ENCODE data around the gene CARMIL1. TPM values are rescaled to one million over a fixed set of nuclear protein-coding genes. Genes with fewer than 3 reads are reported as not detected.

Gene CARMIL1
- total and polyA plus RNA-seq, 2 of the 8 experiments (the other 6 are each of a cell fraction or from before 2014, with no cell fraction given) = 20.3 to 40.4 TPM

DNA sequence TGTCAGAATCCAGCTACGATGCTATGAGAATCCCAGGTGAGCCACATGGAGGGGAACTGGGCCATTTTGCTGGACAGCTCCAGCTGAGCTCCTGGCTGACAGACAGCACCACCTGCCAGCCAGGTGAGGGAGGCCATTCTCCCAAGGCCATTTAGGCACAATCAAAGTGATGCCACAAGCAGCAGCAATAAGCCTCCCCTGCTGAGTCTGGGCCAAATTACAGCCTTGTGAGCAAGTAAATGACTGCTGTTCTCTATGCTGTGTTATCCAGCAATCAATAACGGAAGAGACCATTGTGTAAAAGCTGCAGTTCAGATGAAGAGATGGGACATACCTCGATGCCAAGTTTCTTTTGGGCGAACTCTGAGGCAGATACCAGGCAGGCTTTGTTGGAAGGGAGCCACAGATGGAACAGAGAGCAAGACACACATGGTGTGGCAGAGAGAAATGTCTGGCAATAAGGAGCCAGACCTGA is 358.8 kb downstream of the CARMIL1 start:
- Histone ChIP-seq H3K4me1 (replicated peaks in 1 of 4; ENCODE audit: control insufficient read depth in 3 of 4, insufficient read depth in 4 of 4, low read length in 3 of 4) (no peaks in the 10 kb centered on the region; a peak in 1 of 7 replicates), H2BK5ac (ENCODE audit: low read depth, low read length) (no peak overlapping the region), H2BK120ac (replicated peaks; ENCODE audit: low read depth, low read length) (no peak overlapping the region), H2BK15ac (ENCODE audit: low read length) (no peak overlapping the region), H3K56ac (replicated peaks; ENCODE audit: insufficient read length, low read depth, low read length) (no peak overlapping the region), H4K5ac (ENCODE audit: insufficient read length, low read depth, low read length) (no peak overlapping the region), H2BK12ac (ENCODE audit: low read depth, low read length) (no peak overlapping the region), H4K91ac (replicated peaks; ENCODE audit: insufficient read length, low read length) (no peak overlapping the region), H3K27me3 (replicated peaks in 1 of 4; ENCODE audit: control insufficient read depth in 3 of 4, extremely low read depth in 1 of 4, insufficient read depth in 3 of 4, low read length in 3 of 4) (peaks cover 0 to 2% (median 0%) of the 10 kb centered on the region in 4 experiments; a peak in 1 of 7 replicates), H3K23me2 (ENCODE audit: low read depth, low read length) (no peaks in the 10 kb centered on the region), H3K9ac (replicated peaks in 1 of 4; ENCODE audit: extremely low read depth in 1 of 4, low read depth in 3 of 4, low read length in 3 of 4) (no peak overlapping the region), H3K4ac (replicated peaks; ENCODE audit: insufficient read length, low read depth, low read length) (no peak overlapping the region), H2BK20ac (ENCODE audit: low read length) (no peak overlapping the region), H3K14ac (ENCODE audit: insufficient read length) (no peak overlapping the region), H3K79me1 (ENCODE audit: low read depth, low read length) (no peaks in the 10 kb centered on the region), H3K4me3 (ENCODE audit: extremely low read depth in 1 of 4, insufficient read depth in 2 of 4, low read depth in 3 of 4, low read length in 4 of 4) (no peak overlapping the region), H3K79me2 (ENCODE audit: control insufficient read depth in 1 of 2, insufficient read depth in 2 of 2, low read length in 2 of 2) (no peaks in the 10 kb centered on the region), H3K27ac (ENCODE audit: low read depth, low read length) (no peak overlapping the region), H3K36me3 (ENCODE audit: control insufficient read depth in 2 of 4, insufficient read depth in 4 of 4, low read length in 3 of 4) (no peaks in the 10 kb centered on the region), H4K8ac (ENCODE audit: extremely low read depth, insufficient read depth, low read length) (no peak overlapping the region), H2AK5ac (ENCODE audit: low read depth, low read length) (no peak overlapping the region), H3K23ac (ENCODE audit: insufficient read length) (no peak overlapping the region), H3K9me3 (ENCODE audit: insufficient read depth in 2 of 2, low read depth in 1 of 2, low read length in 1 of 2) (no peaks in the 10 kb centered on the region), H3K4me2 (ENCODE audit: insufficient read depth in 1 of 2, low read depth in 2 of 2, low read length in 2 of 2) (no peak overlapping the region), H2AFZ (ENCODE audit: low read length) (no peak overlapping the region), H3K18ac (ENCODE audit: extremely low read depth, low read length) (no peak overlapping the region), H4K20me1 (replicated peaks in 1 of 2; ENCODE audit: control insufficient read depth in 1 of 2, insufficient read depth in 2 of 2, low read length in 2 of 2) (no peaks in the 10 kb centered on the region)
- POLR2A ChIA-PET (ENCODE audit: partially characterized antibody) = no interaction called here
- FAIRE-seq (peak; percentile 95), DNase-seq (ENCODE audit: low read depth in 1 of 2, low spot score in 2 of 2) (peak; percentile 34 to 55)
- CTCF ChIA-PET (ENCODE audit: partially characterized antibody) = interaction anchor here (0.6 to 1.3 kb wide), 6 partner anchors 9 to 415 kb away, joined by 3 to 5 read pairs (median 4); no protein-coding TSS in a partner anchor
- WGBS, 2 experiments (ENCODE audit: extremely low coverage in 1 of 2, insufficient coverage in 1 of 2, insufficient read length in 1 of 2, insufficient replicate concordance in 2 of 2, low coverage in 1 of 2, low lambda C conversion rate in 2 of 2, missing lambda C conversion rate in 1 of 2) = 73% methylated on average over 4 of the region's 4 CpGs; no CpG with 5 or more reads in 1 of the 2 experiments
- TF ChIP-seq FOSL1 (IDR thresholded peaks at IDR 0.05; ENCODE audit: insufficient read depth, low read depth, low read length) (no peak), HDAC2 (IDR thresholded peaks at IDR 0.05; ENCODE audit: borderline replicate concordance in 1 of 2, low read depth in 2 of 2, low read length in 2 of 2) (peak in 1 of 2 experiments; percentile 25; a peak in 1 of 4 replicates), HDAC6 (IDR thresholded peaks at IDR 0.05; ENCODE audit: low read depth, low read length) (no peak), SRF (IDR thresholded peaks at IDR 0.05; ENCODE audit: low read depth, low read length) (no peak), EZH2 (IDR thresholded peaks at IDR 0.05; ENCODE audit: low read depth, low read length, severe bottlenecking) (no peak), KDM1A (IDR thresholded peaks at IDR 0.05; ENCODE audit: borderline replicate concordance, low read length) (no peak), NRF1 (IDR thresholded peaks at IDR 0.05; ENCODE audit: low read depth, low read length) (no peak), SIX5 (IDR thresholded peaks at IDR 0.05; ENCODE audit: low read depth, low read length) (no peak), MAX (IDR thresholded peaks at IDR 0.05) (peak; percentile 76), BRCA1 (IDR thresholded peaks at IDR 0.05; ENCODE audit: low read depth, low read length) (no peak), GABPA (IDR thresholded peaks at IDR 0.05; ENCODE audit: borderline replicate concordance, insufficient read depth, low read length) (no peak), TCF12 (IDR thresholded peaks at IDR 0.05; ENCODE audit: low read depth, low read length) (no peak)

All from H1 (cell line).